CD8-positive, alpha-beta memory T cell (primary cell): Measurements from ENCODE around the gene ABLIM3. TPM values are rescaled to one million over a fixed set of nuclear protein-coding genes. Genes with fewer than 3 reads are reported as not detected.

Experiments used
- CTCF ChIA-PET: fragments of 350-600 bp; sonication (Branson Sonifier 250); formaldehyde crosslinking; loops from one replicate; lab custom pipeline; 2021; ENCODE audit warnings: antibody characterized with exemption; lab: Charles Lee
- POLR2A ChIA-PET: fragments of 350-600 bp; sonication (Branson Sonifier 250); formaldehyde crosslinking; loops from one replicate; lab custom pipeline; 2021; ENCODE audit warnings: antibody characterized with exemption; lab: Charles Lee
- DNase-seq, 5 donors: peaks; one replicate each; pipeline versions ENCODE4 v3.0.0 to v3.0.0-alpha.2; 2020 to 2022; ENCODE audit warnings: mixed read lengths in 1 of 5
- H3K27ac ChIP-seq: one replicate; pipeline ENCODE4 v1.7.0; 2013; ENCODE audit warnings: low read depth, mild to moderate bottlenecking, low read length, moderate library complexity
- H3K27me3 ChIP-seq: 2 replicates; pipeline ENCODE4 v1.7.0; 2013; ENCODE audit warnings: low read length, mild to moderate bottlenecking; ENCODE audit not compliant: insufficient read depth, poor library complexity, severe bottlenecking
- H3K36me3 ChIP-seq: 2 replicates; pipeline ENCODE4 v1.7.0; 2013; ENCODE audit warnings: mild to moderate bottlenecking, low read length, moderate library complexity; ENCODE audit not compliant: insufficient read depth
- H3K4me1 ChIP-seq: 2 replicates; pipeline ENCODE4 v1.7.0; 2013; ENCODE audit warnings: mild to moderate bottlenecking, low read length, moderate library complexity; ENCODE audit not compliant: insufficient read depth
- H3K4me3 ChIP-seq: 2 replicates; pipeline ENCODE4 v1.7.0; 2013; ENCODE audit warnings: mild to moderate bottlenecking, low read length
- H3K9me3 ChIP-seq: 2 replicates; pipeline ENCODE4 v1.7.0; 2013; ENCODE audit warnings: mild to moderate bottlenecking, low read length
- H3K27ac Mint-ChIP-seq, 8 donors: one replicate each; pipeline ENCODE4 v1.8.0; 2020 to 2021; ENCODE audit warnings: mixed read lengths in 8 of 8, mild to moderate bottlenecking in 6 of 8, inconsistent platforms in 3 of 8, moderate library complexity in 3 of 8
- H3K27me3 Mint-ChIP-seq, 2 donors: one replicate each; pipeline ENCODE4 v1.8.0; 2020 to 2021; ENCODE audit warnings: mixed read lengths in 2 of 2, mild to moderate bottlenecking in 1 of 2, moderate library complexity in 1 of 2
- H3K36me3 Mint-ChIP-seq, 3 donors: one replicate each; pipeline ENCODE4 v1.8.0; 2020 to 2021; ENCODE audit warnings: mixed read lengths in 3 of 3, inconsistent platforms in 1 of 3, mild to moderate bottlenecking in 1 of 3
- H3K4me1 Mint-ChIP-seq, 3 donors: one replicate each; pipeline ENCODE4 v1.8.0; 2020 to 2021; ENCODE audit warnings: mixed read lengths in 3 of 3, inconsistent platforms in 1 of 3, mild to moderate bottlenecking in 1 of 3
- H3K4me3 Mint-ChIP-seq, 7 donors: one replicate each; pipeline ENCODE4 v1.8.0; 2020 to 2021; ENCODE audit warnings: mixed read lengths in 7 of 7, mild to moderate bottlenecking in 6 of 7, moderate library complexity in 4 of 7, inconsistent platforms in 2 of 7
- H3K9me3 Mint-ChIP-seq, 5 donors: one replicate each; pipeline ENCODE4 v1.8.0; 2020 to 2022; ENCODE audit warnings: mixed read lengths in 5 of 5, mild to moderate bottlenecking in 3 of 5, moderate library complexity in 2 of 5, inconsistent platforms in 1 of 5
- polyA plus RNA-seq: library from polyadenylated mRNA; unstranded; fragments of 300-500 nt; fragmentation: Illumina TruSeq; gene quantifications from one replicate; pipeline ENCODE4 v1.2.3, GENCODE V29; 2021
- total RNA-seq, 2 experiments: library from RNA; stranded (reverse); gene quantifications; one replicate each; pipeline ENCODE4 v1.2.3, GENCODE V29; 2021

ABLIM3 gene
- total RNA-seq = under 1 TPM in 1 of 2 experiments, not detected in 1; 0.09 TPM
- not detected for polyA plus RNA-seq

- H3K27me3 Mint-ChIP-seq = peaks cover 22 to 39% of the 10 kb centered on the region in 2 donors
- peak within 1 kb of the TSS; percentile 56 for H3K4me3 ChIP-seq
- peak; percentile 56 to 73 (median 61) for DNase-seq
- peaks cover 0 to 8% (median 0%) of the 10 kb centered on the region in 5 donors for H3K9me3 Mint-ChIP-seq
- H3K27ac Mint-ChIP-seq = peak within 1 kb of the TSS in 1 of 8 donors; percentile 52
- POLR2A ChIA-PET = interaction anchor here (0.6 kb wide), 1 partner anchor 116 kb away, joined by 6 read pairs; no protein-coding TSS in a partner anchor
- H3K36me3 ChIP-seq = no peaks in the 10 kb centered on the region
- H3K36me3 Mint-ChIP-seq = no peaks in the 10 kb centered on the region
- H3K4me1 ChIP-seq = peaks cover 5% of the 10 kb centered on the region
- no peak within 1 kb of the TSS for H3K27ac ChIP-seq
- H3K4me3 Mint-ChIP-seq = peak within 1 kb of the TSS; percentile 34 to 75 (median 51)
- H3K9me3 ChIP-seq = no peaks in the 10 kb centered on the region
- peaks cover 8% of the 10 kb centered on the region for H3K27me3 ChIP-seq
- peaks cover 1 to 4% (median 4%) of the 10 kb centered on the region in 3 donors for H3K4me1 Mint-ChIP-seq
- CTCF ChIA-PET = interaction anchor here (0.7 to 4.4 kb wide), 17 partner anchors 11 to 819 kb away, joined by 3 to 50 read pairs (median 4); partner anchors contain the start of gene GRPEL2
Measured at GRCh38 chr5:149141224-149141956, at the start of gene ABLIM3. TSS of gene ABLIM3 (plus strand) at chr5:149141493. CDS start at chr5:149142096, 603 bp downstream.

- Histone ChIP-seq H3K4me1 (no peaks in the 10 kb centered on the region), H3K4me3 (no peak overlapping the region), H3K27ac (no peak overlapping the region), H3K27me3 (no peaks in the 10 kb centered on the region), H3K9me3 (no peaks in the 10 kb centered on the region), H3K36me3 (no peaks in the 10 kb centered on the region)
- DNase-seq = no peak
- Mint-ChIP-seq H3K36me3 (peaks cover 0 to 21% (median 4%) of the 10 kb centered on the region in 3 donors), H3K4me1 (no peaks in the 10 kb centered on the region), H3K9me3 (peaks cover 19 to 40% (median 34%) of the 10 kb centered on the region in 5 donors), H3K27ac (no peak overlapping the region), H3K4me3 (no peak overlapping the region), H3K27me3 (peaks cover 19 to 50% of the 10 kb centered on the region in 2 donors)
- CTCF ChIA-PET = interaction anchor here (0.7 kb wide), 1 partner anchor 40 kb away, joined by 3 read pairs; no protein-coding TSS in a partner anchor
- POLR2A ChIA-PET = no interaction called here
Measured at GRCh38 chr5:149093625-149094024, 47.7 kb upstream of the ABLIM3 start.

DNA sequence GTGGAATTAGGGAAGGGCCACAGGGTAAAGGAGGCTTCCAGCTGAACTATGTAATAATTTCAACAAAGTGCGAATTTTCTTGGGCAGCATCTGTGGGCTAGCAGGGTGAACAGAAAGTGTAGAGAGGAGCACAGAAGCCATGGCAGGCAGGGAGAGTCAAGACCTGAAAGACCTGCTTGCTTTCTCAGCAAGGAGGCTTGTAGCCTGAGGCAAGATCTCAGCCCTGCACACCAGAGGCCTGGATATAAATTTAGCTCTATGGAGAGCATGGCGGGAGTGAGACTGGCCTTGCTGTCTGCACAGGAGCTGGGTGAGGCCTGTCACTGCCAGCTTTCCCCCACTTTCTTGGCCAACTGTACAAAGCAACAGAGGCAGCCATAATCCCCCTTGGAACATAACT is 46.3 kb upstream of the ABLIM3 start:
- H3K36me3 ChIP-seq = no peaks in the 10 kb centered on the region
- H3K27ac ChIP-seq = no peak overlapping the region
- DNase-seq = no peak
- Mint-ChIP-seq H3K4me3 (no peak overlapping the region), H3K4me1 (no peaks in the 10 kb centered on the region), H3K27me3 (peaks cover 18 to 50% of the 10 kb centered on the region in 2 donors), H3K27ac (no peak overlapping the region), H3K36me3 (peaks cover 0 to 26% (median 5%) of the 10 kb centered on the region in 3 donors), H3K9me3 (peaks cover 29 to 52% (median 46%) of the 10 kb centered on the region in 5 donors)
- H3K4me1 ChIP-seq = no peaks in the 10 kb centered on the region
- no peak overlapping the region for H3K4me3 ChIP-seq
- ChIA-PET POLR2A (no interaction called here), CTCF (no interaction called here)
- H3K27me3 ChIP-seq = no peaks in the 10 kb centered on the region
- no peaks in the 10 kb centered on the region for H3K9me3 ChIP-seq

DNA sequence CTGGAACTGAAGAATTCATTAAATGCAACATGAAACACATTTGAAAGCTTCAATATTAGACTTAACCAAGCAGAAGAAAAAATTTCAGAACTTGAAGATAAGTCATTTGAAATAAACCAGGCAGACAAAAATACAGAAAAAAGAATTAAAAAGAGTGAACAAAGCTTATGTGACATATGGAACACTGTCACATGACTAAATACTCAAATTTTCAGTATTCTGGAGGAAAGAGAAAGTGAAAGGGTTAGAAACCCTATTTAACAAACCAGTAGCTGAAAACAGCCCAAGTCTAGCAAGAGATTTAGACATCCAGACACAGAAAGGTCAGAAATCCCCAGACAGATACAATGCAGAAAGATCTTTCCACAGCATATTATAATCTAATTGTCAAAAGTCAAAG is 41.4 kb upstream of the ABLIM3 start:
- Mint-ChIP-seq H3K4me1 (no peaks in the 10 kb centered on the region), H3K36me3 (peaks cover 0 to 14% (median 2%) of the 10 kb centered on the region in 3 donors), H3K9me3 (peaks cover 33 to 55% (median 50%) of the 10 kb centered on the region in 5 donors), H3K27ac (no peak overlapping the region), H3K4me3 (no peak overlapping the region), H3K27me3 (peaks cover 10 to 14% of the 10 kb centered on the region in 2 donors)
- Histone ChIP-seq H3K4me3 (no peak overlapping the region), H3K27ac (no peak overlapping the region), H3K27me3 (no peaks in the 10 kb centered on the region), H3K4me1 (no peaks in the 10 kb centered on the region), H3K36me3 (no peaks in the 10 kb centered on the region), H3K9me3 (no peaks in the 10 kb centered on the region)
- CTCF ChIA-PET = interaction anchor here (0.8 kb wide), 1 partner anchor 31 kb away, joined by 3 read pairs; no protein-coding TSS in a partner anchor
- POLR2A ChIA-PET = no interaction called here
- no peak for DNase-seq

DNA sequence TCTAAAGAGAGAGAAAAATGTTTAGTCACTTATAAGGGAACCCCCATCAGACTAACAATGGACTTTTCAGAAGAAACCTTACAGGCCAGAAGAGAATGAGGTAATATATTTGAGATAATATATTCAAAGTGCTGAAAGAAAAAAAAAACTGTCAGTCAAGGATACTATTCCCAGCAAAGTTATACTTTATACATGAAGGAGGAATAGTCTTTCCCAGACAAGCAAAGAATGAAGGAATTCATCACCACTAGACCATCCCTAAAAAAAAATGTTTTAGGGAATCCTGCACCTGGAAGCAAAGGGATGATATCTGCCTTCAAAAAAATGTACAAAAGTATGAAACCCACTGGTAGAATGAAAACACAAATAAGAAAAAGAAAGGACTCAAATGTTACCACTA is 41.0 kb upstream of the ABLIM3 start:
- Histone ChIP-seq H3K27ac (no peak overlapping the region), H3K27me3 (no peaks in the 10 kb centered on the region), H3K4me1 (no peaks in the 10 kb centered on the region), H3K36me3 (no peaks in the 10 kb centered on the region), H3K9me3 (no peaks in the 10 kb centered on the region), H3K4me3 (no peak overlapping the region)
- no peak overlapping the region for H3K4me3 Mint-ChIP-seq
- no peak overlapping the region for H3K27ac Mint-ChIP-seq
- H3K36me3 Mint-ChIP-seq = peaks cover 0 to 9% (median 2%) of the 10 kb centered on the region in 3 donors
- DNase-seq = no peak
- ChIA-PET POLR2A (no interaction called here), CTCF (no interaction called here)
- peaks cover 10% of the 10 kb centered on the region in 2 donors for H3K27me3 Mint-ChIP-seq
- H3K4me1 Mint-ChIP-seq = no peaks in the 10 kb centered on the region
- peaks cover 33 to 52% (median 48%) of the 10 kb centered on the region in 5 donors for H3K9me3 Mint-ChIP-seq

GRCh38 chr5:149108651-149109280 is 32.5 kb upstream of the ABLIM3 start:
- ChIA-PET POLR2A (no interaction called here), CTCF (no interaction called here)
- Histone ChIP-seq H3K4me1 (no peaks in the 10 kb centered on the region), H3K27ac (no peak overlapping the region), H3K4me3 (no peak overlapping the region), H3K36me3 (no peaks in the 10 kb centered on the region), H3K27me3 (no peaks in the 10 kb centered on the region), H3K9me3 (no peaks in the 10 kb centered on the region)
- Mint-ChIP-seq H3K4me1 (no peaks in the 10 kb centered on the region), H3K36me3 (no peaks in the 10 kb centered on the region), H3K9me3 (no peaks in the 10 kb centered on the region), H3K27me3 (peaks cover 3 to 14% of the 10 kb centered on the region in 2 donors), H3K4me3 (no peak overlapping the region), H3K27ac (no peak overlapping the region)
- no peak for DNase-seq

DNA sequence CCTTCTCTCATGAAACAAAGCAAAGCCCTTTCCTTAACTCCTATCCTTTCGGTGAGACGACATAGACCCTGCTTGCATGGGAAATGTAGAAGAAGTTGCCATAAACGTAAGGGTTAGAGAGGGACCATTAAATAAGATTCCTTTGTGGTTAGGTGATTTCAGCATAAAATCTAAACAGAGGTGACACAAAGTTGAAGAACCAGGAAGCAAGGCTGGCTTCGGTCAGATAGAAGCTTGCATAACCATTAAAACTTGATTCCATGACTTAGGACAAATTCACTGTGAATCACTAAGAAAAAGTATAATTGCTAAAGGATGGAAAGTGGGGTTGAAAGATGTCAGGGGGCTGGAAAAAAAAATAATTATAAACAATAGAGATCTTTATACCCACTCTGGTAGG is 30.9 kb upstream of the ABLIM3 start:
- ChIA-PET CTCF (interaction anchor here (1.0 kb wide), 1 partner anchor 9 kb away, joined by 3 read pairs; no protein-coding TSS in a partner anchor), POLR2A (no interaction called here)
- H3K36me3 Mint-ChIP-seq = no peaks in the 10 kb centered on the region
- no peaks in the 10 kb centered on the region for H3K4me1 Mint-ChIP-seq
- H3K9me3 Mint-ChIP-seq = no peaks in the 10 kb centered on the region
- DNase-seq = no peak
- Histone ChIP-seq H3K4me1 (no peaks in the 10 kb centered on the region), H3K9me3 (no peaks in the 10 kb centered on the region), H3K27me3 (no peaks in the 10 kb centered on the region), H3K27ac (no peak overlapping the region), H3K36me3 (no peaks in the 10 kb centered on the region), H3K4me3 (no peak overlapping the region)
- H3K4me3 Mint-ChIP-seq = no peak overlapping the region
- H3K27me3 Mint-ChIP-seq = peaks cover 3 to 21% of the 10 kb centered on the region in 2 donors
- H3K27ac Mint-ChIP-seq = peak overlapping the region in 1 of 8 donors; percentile 44

DNA sequence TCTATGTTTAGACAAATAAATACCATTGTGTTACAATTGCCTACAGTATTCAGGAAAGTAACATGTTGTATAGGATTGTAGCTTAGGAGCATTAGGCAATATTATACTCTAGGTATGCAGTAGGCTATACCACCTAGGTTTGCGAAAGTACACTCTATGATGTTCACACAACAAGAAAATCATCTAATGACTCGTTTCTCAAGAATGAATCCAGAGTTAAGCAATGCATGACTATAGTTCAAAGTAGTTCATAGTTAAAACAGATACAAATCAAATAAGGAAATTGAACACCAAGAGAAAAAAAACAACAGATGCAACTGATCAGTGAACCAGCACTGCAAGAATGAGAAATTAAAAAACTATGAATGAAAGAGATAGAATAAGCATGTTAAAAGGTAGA is 27.6 kb upstream of the ABLIM3 start:
- ChIA-PET POLR2A (no interaction called here), CTCF (no interaction called here)
- Mint-ChIP-seq H3K9me3 (no peaks in the 10 kb centered on the region), H3K27ac (no peak overlapping the region), H3K36me3 (no peaks in the 10 kb centered on the region), H3K4me1 (no peaks in the 10 kb centered on the region), H3K4me3 (no peak overlapping the region), H3K27me3 (peaks cover 3 to 41% of the 10 kb centered on the region in 2 donors)
- H3K4me1 ChIP-seq = no peaks in the 10 kb centered on the region
- no peak overlapping the region for H3K4me3 ChIP-seq
- no peaks in the 10 kb centered on the region for H3K9me3 ChIP-seq
- peaks cover 5% of the 10 kb centered on the region for H3K27me3 ChIP-seq
- H3K27ac ChIP-seq = no peak overlapping the region
- no peak for DNase-seq
- H3K36me3 ChIP-seq = no peaks in the 10 kb centered on the region
